ENCODE measurements around the gene THTPA.
A peak's percentile ranks its signal among the peaks of the same experiment; 100 is the strongest.

Gene THTPA

GRCh38 chr14:23563473-23564180 is 7.6 kb downstream of the THTPA start:
- DNase-seq: no peak
- TF ChIP-seq GATA1 (IDR thresholded peaks at IDR 0.05; ENCODE audit: low read depth, low read length) (no peak), POLR2A (IDR thresholded peaks at IDR 0.05; ENCODE audit: low read length) (peak; percentile 13)

GRCh38 chr14:23564181-23564812 is 8.2 kb downstream of the THTPA start:
- no peak for DNase-seq
- TF ChIP-seq POLR2A (IDR thresholded peaks at IDR 0.05; ENCODE audit: low read length): no peak
- TF ChIP-seq GATA1 (IDR thresholded peaks at IDR 0.05; ENCODE audit: low read depth, low read length): no peak

GRCh38 chr14:23564876-23565275 is 8.8 kb downstream of the THTPA start:
- DNase-seq: no peak
- TF ChIP-seq POLR2A (IDR thresholded peaks at IDR 0.05; ENCODE audit: low read length) (no peak), GATA1 (IDR thresholded peaks at IDR 0.05; ENCODE audit: low read depth, low read length) (no peak)

- TF ChIP-seq GATA1 (IDR thresholded peaks at IDR 0.05; ENCODE audit: low read depth, low read length) (no peak), POLR2A (IDR thresholded peaks at IDR 0.05; ENCODE audit: low read length) (no peak)
- DNase-seq: no peak
These were observed 9.6 kb downstream of the THTPA start for GRCh38 chr14:23565626-23566025.

GRCh38 chr14:23566112-23566777 is 10.2 kb downstream of the THTPA start:
- TF ChIP-seq GATA1 (IDR thresholded peaks at IDR 0.05; ENCODE audit: low read depth, low read length) (no peak), POLR2A (IDR thresholded peaks at IDR 0.05; ENCODE audit: low read length) (peak; percentile 12)
- no peak for DNase-seq

- DNase-seq: no peak
- TF ChIP-seq POLR2A (IDR thresholded peaks at IDR 0.05; ENCODE audit: low read length) (no peak), GATA1 (IDR thresholded peaks at IDR 0.05; ENCODE audit: low read depth, low read length) (no peak)
These were observed 10.7 kb downstream of the THTPA start for GRCh38 chr14:23566778-23567185.

GRCh38 chr14:23567186-23568020 is 11.3 kb downstream of the THTPA start, which contains the start of gene AP1G2:
TSS of gene AP1G2 (minus strand) at chr14:23567791. CDS start at chr14:23567314, 477 bp downstream.
- TF ChIP-seq POLR2A (IDR thresholded peaks at IDR 0.05; ENCODE audit: low read length) (peak; percentile 67), GATA1 (IDR thresholded peaks at IDR 0.05; ENCODE audit: low read depth, low read length) (no peak)
- DNase-seq: peak; percentile 80 to 81

GRCh38 chr14:23568021-23568599 is 12.0 kb downstream of the THTPA start:
- no peak for DNase-seq
- no peak for TF ChIP-seq GATA1 (IDR thresholded peaks at IDR 0.05; ENCODE audit: low read depth, low read length)
- TF ChIP-seq POLR2A (IDR thresholded peaks at IDR 0.05; ENCODE audit: low read length): no peak

- peak; percentile 22 to 28 for DNase-seq
- TF ChIP-seq POLR2A (IDR thresholded peaks at IDR 0.05; ENCODE audit: low read length) (no peak), GATA1 (IDR thresholded peaks at IDR 0.05; ENCODE audit: low read depth, low read length) (no peak)
These were observed 12.7 kb downstream of the THTPA start for GRCh38 chr14:23568600-23569331.

GRCh38 chr14:23569443-23570151 is 13.5 kb downstream of the THTPA start:
- no peak for TF ChIP-seq GATA1 (IDR thresholded peaks at IDR 0.05; ENCODE audit: low read depth, low read length)
- TF ChIP-seq POLR2A (IDR thresholded peaks at IDR 0.05; ENCODE audit: low read length): no peak
- DNase-seq: peak; percentile 30 to 34

GRCh38 chr14:23570806-23571483 is 14.9 kb downstream of the THTPA start:
- DNase-seq: no peak
- TF ChIP-seq GATA1 (IDR thresholded peaks at IDR 0.05; ENCODE audit: low read depth, low read length) (no peak), POLR2A (IDR thresholded peaks at IDR 0.05; ENCODE audit: low read length) (no peak)

Measured in erythroblast (primary cell).